ENCODE data around the gene ACTR6.
"Not testable (repeated sequence)": the region's sequence is repeated elsewhere in the genome, so short reads cannot be mapped to it uniquely, and the experiment has no call there.

ACTR6 gene

GRCh38 chr12:100219328-100220109, 18.9 kb downstream of the ACTR6 start:
- DNase-seq: no peak

DNA sequence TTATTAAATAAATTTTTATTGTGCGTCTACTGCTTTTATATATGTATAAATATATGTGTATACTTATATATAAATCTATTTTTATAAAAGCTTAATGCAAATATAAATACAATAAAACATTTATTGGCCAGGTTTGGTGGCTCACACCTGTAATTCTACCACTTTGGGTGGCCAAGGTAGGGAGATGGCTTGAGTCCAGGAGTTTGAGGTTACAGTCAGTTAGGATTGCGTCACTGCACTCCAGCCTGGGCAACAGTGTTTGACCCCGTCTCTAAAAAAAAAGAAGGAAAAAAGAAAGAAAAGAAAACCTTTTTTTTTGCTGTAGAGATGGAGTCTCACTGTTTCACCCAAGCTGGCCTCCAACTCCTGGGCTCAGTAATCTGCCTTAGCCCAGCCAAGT, 20.9 kb downstream of the ACTR6 start:
- no peak for DNase-seq

GRCh38 chr12:100222173-100222572, 21.6 kb downstream of the ACTR6 start:
- DNase-seq: not testable (repeated sequence)

DNA sequence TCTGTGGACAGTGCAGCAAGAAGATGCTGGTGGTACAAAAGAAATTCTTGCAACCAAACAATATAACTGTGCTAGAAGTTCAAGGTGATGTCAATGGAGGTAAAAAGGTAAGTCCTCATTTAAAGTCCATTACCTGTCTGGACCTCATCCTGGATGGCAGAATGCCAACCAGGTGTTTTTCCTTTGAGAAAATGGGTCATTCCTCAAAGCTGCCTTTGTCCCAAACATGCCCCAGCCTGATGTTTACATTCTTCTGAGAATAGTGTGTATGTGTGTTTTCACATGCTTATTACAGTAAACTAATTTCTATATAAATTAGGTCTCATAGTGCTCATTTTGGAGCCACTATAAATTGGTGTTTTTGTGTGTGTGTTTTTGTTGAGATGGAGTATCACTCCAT, 24.9 kb downstream of the ACTR6 start:
- no peak for DNase-seq

DNA sequence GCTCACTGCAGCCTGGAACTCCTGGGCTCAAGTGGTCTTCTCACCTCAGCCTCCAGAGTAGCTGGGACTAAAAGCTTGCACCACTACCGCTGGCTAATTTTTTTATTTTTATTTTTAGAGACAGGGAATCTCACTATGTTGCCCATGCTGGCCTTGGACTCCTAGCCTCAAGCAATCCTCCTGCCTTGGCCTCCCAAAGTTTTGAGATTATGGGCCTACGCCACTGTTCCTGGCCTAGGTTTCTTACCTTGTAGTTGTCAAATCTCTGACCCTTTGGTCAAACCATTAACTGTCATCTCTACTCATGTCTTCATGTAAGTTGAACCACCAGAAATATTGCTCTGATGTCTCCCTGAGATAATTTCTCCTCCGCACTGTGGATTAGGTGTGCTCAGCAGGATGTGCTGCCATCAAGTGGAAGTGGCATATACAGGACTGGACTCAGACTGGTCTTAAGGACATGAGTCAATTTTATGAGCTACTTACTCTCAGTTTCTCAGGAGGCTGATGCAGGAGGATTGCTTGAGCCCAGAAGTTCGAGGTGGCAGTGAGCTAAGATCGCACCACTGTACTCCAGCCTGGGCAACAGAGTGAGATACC, 28.5 kb downstream of the ACTR6 start:
- DNase-seq: no peak

GRCh38 chr12:100229876-100230275, 29.3 kb downstream of the ACTR6 start:
- no peak for DNase-seq

DNA sequence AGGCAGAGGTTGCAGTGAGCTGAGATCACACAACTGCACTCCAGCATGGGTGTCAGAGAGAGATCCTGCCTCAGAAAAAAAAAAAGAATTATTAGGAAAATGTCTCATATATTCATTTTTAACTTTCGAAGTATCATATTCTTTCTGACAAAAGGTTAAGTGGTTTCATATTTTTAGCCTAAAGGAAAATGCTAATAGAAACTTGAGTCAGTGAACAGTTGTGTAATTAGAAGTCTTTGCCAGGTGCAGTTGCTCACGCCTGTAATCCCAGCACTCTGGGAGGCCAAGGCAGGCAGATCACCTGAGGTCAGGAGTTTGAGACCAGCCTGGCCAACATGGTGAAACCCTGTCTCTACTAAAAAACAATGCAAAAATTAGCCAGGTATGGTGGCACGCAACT, 31.3 kb downstream of the ACTR6 start:
- DNase-seq: not testable (repeated sequence)

DNA sequence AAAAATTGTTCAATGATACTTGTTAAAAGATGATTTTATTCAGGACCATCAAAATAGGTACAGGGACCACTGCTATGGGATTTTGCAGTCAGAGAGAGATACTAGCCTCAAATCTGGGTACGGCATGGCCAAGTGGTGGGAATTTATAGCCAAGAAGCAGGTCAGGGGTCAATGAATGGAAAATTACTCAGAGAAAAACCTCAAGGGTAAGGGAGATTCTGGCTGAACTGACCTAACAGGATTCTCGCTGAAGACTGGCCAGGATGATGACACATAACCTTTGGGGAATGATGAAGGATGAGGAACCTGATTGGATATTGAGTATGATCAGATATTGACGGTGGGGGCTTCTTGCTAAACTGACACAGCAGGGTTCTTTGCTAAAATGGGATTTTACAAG, 33.6 kb downstream of the ACTR6 start:
- DNase-seq: no peak

DNA sequence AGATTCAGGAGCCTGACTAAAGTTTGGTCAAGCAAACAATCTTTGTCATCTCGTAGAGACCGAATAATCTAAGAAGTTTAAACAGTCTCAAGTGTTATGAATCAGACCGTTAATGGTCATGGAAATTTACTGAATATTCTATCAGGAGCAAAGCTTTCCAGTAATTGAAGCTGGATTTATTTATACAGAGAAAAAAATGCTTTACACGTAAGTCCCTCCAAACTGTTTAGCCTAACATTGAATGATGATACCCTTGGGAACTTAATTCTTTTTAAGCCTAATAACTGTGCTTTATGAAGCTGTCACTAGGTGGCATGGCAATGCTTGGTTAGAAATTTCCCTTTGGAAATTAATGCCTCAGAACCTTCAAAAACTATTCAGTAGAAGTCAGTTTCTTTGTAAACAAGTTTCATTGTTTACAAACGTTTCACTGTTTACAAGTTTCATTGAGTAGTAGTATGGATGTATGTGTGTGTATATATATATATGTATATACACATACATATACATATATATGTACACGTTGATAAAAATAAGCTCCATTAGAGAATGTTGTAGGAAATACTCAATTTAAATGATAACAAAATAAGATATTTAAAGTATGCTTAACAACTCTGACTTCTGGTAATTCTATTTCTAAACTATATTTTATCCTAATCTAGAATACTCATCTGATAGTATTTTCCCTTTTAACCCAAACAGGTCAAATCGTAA, 34.1 kb downstream of the ACTR6 start:
- DNase-seq: no peak

DNA sequence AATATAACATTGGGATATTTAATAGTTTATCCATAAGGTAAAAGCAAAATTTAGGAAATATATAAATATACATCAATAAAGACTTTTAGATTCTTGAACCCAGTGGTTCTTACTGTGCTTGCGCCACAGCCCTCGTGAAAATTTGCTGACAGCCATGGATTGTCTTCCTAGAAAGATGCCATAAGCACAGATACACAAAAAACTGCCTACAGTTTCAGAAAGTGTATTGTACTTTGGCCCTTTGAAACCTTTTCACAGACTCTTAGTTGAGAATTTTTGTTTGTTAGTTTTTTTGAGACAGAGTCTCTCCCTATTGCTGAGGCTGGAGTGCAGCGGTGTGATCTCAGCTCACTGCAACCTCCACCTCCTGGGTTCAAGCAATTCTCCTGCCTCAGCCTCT, 38.2 kb downstream of the ACTR6 start:
- DNase-seq: no peak

GRCh38 chr12:100239589-100239988, 39.0 kb downstream of the ACTR6 start:
- DNase-seq: no peak

DNA sequence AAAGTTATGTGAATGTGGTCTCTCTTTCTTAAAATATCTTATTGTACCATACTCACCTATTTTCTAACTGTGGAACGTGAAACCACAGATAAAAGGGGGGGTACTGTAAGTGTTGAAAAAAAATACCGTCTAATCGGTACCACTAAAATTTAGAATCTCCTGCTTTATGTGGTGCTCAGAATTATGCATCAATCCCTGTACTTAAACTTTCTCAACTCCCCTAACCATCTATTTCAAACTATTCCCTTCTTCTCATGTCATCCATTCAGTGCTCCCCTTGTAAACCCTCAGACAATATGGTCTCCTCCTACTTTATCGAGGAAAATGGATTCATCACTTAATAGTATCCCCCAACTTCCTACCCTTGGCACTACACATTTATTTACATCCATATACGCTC, 42.5 kb downstream of the ACTR6 start:
- no peak for DNase-seq

DNA sequence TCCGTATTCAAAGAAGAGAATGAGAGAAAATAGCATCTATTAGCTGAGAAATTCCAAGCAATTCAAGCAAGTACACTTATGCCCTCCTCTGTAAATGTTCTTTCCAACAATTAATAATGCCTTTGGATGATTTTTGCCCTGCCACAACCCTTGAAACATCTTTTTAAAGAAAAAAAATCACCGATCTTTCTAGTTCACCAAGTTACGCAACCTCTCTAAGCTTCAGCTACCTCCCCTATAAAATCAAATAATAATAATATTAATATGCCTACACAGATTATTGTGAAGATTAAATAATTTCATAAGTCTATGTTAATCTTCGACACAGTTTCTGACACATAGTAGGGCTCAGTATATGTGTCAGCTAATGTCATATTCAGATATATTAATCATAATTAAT, 47.1 kb downstream of the ACTR6 start:
- no peak for DNase-seq

DNA sequence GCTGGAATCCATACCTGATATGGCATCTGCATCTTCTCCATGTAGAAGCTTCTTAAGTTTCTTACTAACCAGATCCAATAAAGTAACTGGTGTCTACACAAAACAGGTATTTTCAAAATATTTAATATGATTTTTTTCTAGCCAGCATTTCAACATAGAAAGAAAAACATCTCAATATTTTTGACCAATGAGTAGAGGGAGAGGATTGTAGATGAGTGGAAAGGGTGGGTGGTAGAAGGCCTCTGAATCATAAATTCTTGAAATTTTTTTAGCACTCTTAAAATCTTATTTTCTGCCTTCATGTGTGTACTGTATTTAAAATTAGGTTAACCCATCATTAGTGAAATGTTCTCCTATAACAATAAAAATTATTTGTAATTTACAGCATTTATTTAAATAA, 48.3 kb downstream of the ACTR6 start:
- no peak for DNase-seq

DNA sequence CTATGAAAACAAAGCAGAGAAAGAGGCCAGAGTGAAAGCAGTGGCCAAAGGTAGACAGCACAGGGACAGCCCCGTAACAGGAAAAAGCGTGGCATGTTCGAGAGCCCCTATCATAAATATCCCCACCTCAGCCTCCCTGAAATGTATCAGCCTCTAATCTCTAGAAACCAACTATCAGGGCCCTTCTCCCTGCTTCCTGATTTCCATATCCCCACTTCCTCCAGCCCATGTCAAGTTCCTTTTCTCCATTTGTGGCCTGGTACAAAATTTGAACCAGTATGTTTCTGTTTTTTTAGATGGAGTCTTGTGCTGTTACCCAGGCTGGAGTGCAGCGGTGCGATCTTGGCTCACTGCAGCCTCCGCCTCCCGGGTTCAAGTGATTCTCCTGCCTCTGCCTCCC, 49.3 kb downstream of the ACTR6 start:
- DNase-seq: no peak

DNA sequence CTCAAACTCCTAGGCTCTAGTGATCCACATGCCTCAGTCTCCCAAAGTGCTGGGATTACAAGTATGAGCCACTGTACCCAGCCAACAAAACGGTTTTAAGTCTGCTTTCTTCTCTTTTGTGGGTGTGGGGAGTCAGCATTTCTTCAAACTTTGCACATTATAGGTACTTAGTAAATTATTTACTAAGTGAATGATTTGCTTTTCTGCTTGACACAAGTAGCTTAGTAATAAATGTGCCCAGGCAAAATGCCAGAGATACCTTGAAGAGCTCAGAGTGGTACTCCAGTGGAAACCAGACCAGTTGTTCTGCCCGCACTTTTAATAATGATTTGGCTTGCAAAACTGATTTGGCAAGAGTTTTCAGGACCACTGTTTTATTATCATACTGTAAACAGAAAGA, 51.3 kb downstream of the ACTR6 start:
- peak; percentile 12 for DNase-seq

DNA sequence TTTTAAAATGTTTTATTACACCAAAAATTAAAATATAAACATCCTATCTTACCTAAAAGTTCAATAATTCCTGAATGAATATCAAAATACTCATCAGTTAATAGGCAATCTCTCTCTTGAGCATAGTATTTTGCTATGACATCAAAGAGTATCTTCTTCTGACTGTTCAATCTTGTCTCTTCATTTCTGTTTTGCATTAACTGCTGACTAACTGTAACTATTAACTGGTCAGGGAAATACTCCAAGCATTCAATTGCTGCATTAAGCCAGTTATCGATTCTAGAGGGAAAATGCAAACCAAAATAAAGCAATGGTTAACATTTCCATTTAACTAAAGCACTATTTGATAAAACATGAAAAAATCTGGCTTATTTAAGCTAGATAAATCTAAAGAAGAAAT, 52.8 kb downstream of the ACTR6 start:
- DNase-seq: no peak

- DNase-seq: no peak
Observed at GRCh38 chr12:100254876-100255275, 54.3 kb downstream of the ACTR6 start.

GRCh38 chr12:100258127-100258526, 57.5 kb downstream of the ACTR6 start:
- DNase-seq: no peak

DNA sequence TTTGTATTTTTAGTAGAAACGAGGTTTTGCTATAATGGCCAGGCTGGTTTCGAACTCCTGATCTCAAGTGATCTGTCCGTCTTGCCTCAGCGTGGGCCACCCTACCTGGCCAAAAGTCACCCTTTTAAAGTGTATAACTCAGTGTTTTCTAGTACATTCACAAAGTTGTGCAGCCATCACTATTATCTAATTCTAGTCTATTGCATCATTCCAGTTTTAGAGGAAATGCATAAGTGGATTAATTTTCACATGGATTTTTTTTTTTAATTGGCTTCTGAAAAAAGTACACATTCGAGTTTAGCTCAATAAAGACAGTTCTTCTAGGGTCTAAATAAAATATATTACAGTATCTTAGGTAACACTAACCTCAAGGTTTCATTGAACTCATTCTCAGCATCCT, 62.5 kb downstream of the ACTR6 start:
- DNase-seq: no peak

DNA sequence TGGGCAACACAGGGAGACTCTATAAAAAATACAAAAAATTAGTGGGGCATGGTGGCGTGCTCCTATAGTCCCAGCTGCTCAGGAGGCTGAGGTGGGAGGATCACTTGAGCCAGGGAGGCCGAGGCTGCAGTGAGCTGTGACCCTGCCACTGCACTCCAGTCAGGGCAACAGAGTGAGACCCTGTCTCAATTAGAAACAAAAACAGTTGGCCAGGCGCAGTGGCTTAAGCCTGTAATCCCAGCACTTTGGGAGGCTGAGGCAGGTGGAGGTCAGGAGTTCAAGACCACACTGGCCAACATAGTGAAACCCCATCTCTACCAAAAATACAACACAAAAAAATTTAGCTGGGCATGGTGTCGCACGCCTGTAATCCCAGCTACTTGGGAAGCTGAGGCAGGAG, 64.5 kb downstream of the ACTR6 start:
- not testable (repeated sequence) for DNase-seq

GRCh38 chr12:100265732-100266584, 65.3 kb downstream of the ACTR6 start:
- DNase-seq: no peak

DNA sequence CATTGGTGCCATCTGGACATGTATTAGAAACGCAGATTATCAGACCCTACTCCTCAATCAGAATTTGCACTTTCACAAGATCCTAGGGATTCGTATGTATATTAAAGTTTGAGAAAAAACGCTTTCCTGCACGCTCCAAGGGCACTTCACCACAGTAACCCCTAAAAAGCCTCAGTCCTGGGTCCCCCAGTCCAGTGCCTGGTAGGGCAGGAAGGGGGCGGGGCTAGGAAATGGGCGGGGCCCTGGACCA, 65.9 kb downstream of the ACTR6 start:
- no peak for DNase-seq
